Astrocyte (in vitro differentiated cells and primary cell): ENCODE measurements around the gene FSTL5. TPM values are rescaled to one million over a fixed set of nuclear protein-coding genes. Genes with fewer than 3 reads are reported as not detected.

ENCODE experiments used
- DNase-seq: peaks from one replicate; pipeline ENCODE4 v3.0.0-alpha.2; 2010; ENCODE audit warnings: low read depth
- FAIRE-seq: peaks from 2 replicates; lab custom pipeline; 2011; peaks lifted over from hg19 to GRCh38; lab: Jason Lieb, UNC
- H2AFZ ChIP-seq: 2 replicates; pipeline ENCODE4 v1.6.0; 2012; ENCODE audit warnings: low read depth, low read length, inconsistent platforms
- H3K27ac ChIP-seq: 2 replicates; pipeline ENCODE4 v1.5.1; 2011; ENCODE audit warnings: low read depth, low read length, inconsistent platforms
- H3K27me3 ChIP-seq: 2 replicates; pipeline ENCODE4 v1.6.0; 2011; ENCODE audit warnings: low read length, inconsistent platforms; ENCODE audit not compliant: insufficient read depth
- H3K36me3 ChIP-seq: 2 replicates; pipeline ENCODE4 v1.5.1; 2011; ENCODE audit warnings: low read length, inconsistent platforms; ENCODE audit not compliant: insufficient read depth
- H3K4me1 ChIP-seq: 2 replicates; pipeline ENCODE4 v1.5.1; 2011; ENCODE audit warnings: low read length, inconsistent platforms; ENCODE audit not compliant: insufficient read depth
- H3K4me2 ChIP-seq: 2 replicates; pipeline ENCODE4 v1.6.0; 2012; ENCODE audit warnings: low read length, inconsistent platforms
- H3K4me3 ChIP-seq: 2 replicates; pipeline ENCODE4 v1.5.1; 2011; ENCODE audit warnings: low read depth, mild to moderate bottlenecking, low read length, inconsistent platforms; ENCODE audit not compliant: insufficient read depth
- H3K79me2 ChIP-seq: 2 replicates; pipeline ENCODE4 v1.6.0; 2012; ENCODE audit warnings: mild to moderate bottlenecking, low read length, inconsistent platforms; ENCODE audit not compliant: insufficient read depth
- H3K9ac ChIP-seq: 2 replicates; pipeline ENCODE4 v1.6.0; 2012; ENCODE audit warnings: mild to moderate bottlenecking, low read length, inconsistent platforms
- H3K9me3 ChIP-seq: 2 replicates; pipeline ENCODE4 v1.5.1; 2012; ENCODE audit warnings: low read depth, mild to moderate bottlenecking, low read length, inconsistent platforms; ENCODE audit not compliant: insufficient read depth
- H4K20me1 ChIP-seq: 2 replicates; pipeline ENCODE4 v1.6.0; 2012; ENCODE audit warnings: low read length, inconsistent platforms; ENCODE audit not compliant: insufficient read depth
- H3K27ac Mint-ChIP-seq: one replicate; pipeline ENCODE4 v1.8.0; 2021; ENCODE audit warnings: mild to moderate bottlenecking, mixed read lengths; ENCODE audit not compliant: unreplicated experiment
- H3K27me3 Mint-ChIP-seq: one replicate; pipeline ENCODE4 v1.8.0; 2021; ENCODE audit warnings: low read depth, mixed read lengths; ENCODE audit not compliant: unreplicated experiment
- H3K36me3 Mint-ChIP-seq: one replicate; pipeline ENCODE4 v1.8.0; 2021; ENCODE audit warnings: low read depth, mixed read lengths; ENCODE audit not compliant: unreplicated experiment
- H3K4me1 Mint-ChIP-seq: one replicate; pipeline ENCODE4 v1.8.0; 2021; ENCODE audit warnings: low read depth, mixed read lengths; ENCODE audit not compliant: unreplicated experiment
- H3K4me3 Mint-ChIP-seq: one replicate; pipeline ENCODE4 v1.8.0; 2021; ENCODE audit warnings: mild to moderate bottlenecking, moderate library complexity, mixed read lengths; ENCODE audit not compliant: unreplicated experiment
- H3K9me3 Mint-ChIP-seq: one replicate; pipeline ENCODE4 v1.8.0; 2021; ENCODE audit warnings: mild to moderate bottlenecking, mixed read lengths; ENCODE audit not compliant: unreplicated experiment
- EZH2 ChIP-seq: IDR thresholded peaks from 2 replicates; pipeline ENCODE4 v1.6.1; 2012; ENCODE audit warnings: mild to moderate bottlenecking, low read length, inconsistent platforms; ENCODE audit not compliant: insufficient read depth
- total RNA-seq: library from RNA; stranded (reverse); gene quantifications from 2 replicates; pipeline ENCODE4 v1.2.1, GENCODE V29; 2021
- TF ChIP-seq, protein P1 (sequence below): IDR thresholded peaks from 2 replicates; pipeline ENCODE4 v1.5.1; 2011; ENCODE audit warnings: low read depth, mild to moderate bottlenecking, inconsistent platforms, low read length, moderate library complexity; ENCODE audit not compliant: insufficient read depth

The FSTL5 gene
- total RNA-seq, 1 donor from 2014 or later, result 0.43 TPM

DNA sequence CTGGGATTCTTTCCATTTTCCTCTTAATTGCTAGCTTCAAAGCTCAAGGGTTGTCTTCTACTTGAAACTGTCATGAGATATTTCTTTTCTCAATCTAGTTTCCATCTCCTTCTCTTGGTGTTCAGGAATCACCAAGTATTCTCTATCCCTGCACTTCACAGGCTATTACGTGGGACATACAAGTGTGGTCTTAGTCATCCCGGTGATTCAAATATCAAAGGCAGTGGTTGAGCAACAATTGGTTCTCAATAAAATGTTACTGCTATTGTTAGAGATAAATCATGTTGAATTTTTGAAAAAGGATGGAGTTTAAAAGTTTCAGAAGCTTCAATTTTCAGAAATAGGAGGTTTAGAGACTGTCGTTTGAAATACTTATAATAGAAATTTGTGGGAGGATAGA, 812.9 kb downstream of the FSTL5 start:
- no peaks in the 10 kb centered on the region for H4K20me1 ChIP-seq
- Mint-ChIP-seq H3K27me3 (no peaks in the 10 kb centered on the region), H3K4me1 (no peaks in the 10 kb centered on the region), H3K9me3 (peaks cover 2% of the 10 kb centered on the region), H3K27ac (no peak overlapping the region), H3K36me3 (no peaks in the 10 kb centered on the region), H3K4me3 (no peak overlapping the region)
- H3K36me3 ChIP-seq, result no peaks in the 10 kb centered on the region
- TF ChIP-seq EZH2, result no peak
- TF ChIP-seq, protein P1, sequence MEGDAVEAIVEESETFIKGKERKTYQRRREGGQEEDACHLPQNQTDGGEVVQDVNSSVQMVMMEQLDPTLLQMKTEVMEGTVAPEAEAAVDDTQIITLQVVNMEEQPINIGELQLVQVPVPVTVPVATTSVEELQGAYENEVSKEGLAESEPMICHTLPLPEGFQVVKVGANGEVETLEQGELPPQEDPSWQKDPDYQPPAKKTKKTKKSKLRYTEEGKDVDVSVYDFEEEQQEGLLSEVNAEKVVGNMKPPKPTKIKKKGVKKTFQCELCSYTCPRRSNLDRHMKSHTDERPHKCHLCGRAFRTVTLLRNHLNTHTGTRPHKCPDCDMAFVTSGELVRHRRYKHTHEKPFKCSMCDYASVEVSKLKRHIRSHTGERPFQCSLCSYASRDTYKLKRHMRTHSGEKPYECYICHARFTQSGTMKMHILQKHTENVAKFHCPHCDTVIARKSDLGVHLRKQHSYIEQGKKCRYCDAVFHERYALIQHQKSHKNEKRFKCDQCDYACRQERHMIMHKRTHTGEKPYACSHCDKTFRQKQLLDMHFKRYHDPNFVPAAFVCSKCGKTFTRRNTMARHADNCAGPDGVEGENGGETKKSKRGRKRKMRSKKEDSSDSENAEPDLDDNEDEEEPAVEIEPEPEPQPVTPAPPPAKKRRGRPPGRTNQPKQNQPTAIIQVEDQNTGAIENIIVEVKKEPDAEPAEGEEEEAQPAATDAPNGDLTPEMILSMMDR, result no peak
- H3K4me3 ChIP-seq, result no peak overlapping the region
- no peak overlapping the region for H3K4me2 ChIP-seq
- DNase-seq (no peak), FAIRE-seq (no peak)
- no peak overlapping the region for H2AFZ ChIP-seq
- H3K4me1 ChIP-seq, result no peaks in the 10 kb centered on the region
- no peak overlapping the region for H3K9ac ChIP-seq
- no peak overlapping the region for H3K27ac ChIP-seq
- no peaks in the 10 kb centered on the region for H3K27me3 ChIP-seq
- H3K9me3 ChIP-seq, result no peaks in the 10 kb centered on the region
- no peaks in the 10 kb centered on the region for H3K79me2 ChIP-seq

DNA sequence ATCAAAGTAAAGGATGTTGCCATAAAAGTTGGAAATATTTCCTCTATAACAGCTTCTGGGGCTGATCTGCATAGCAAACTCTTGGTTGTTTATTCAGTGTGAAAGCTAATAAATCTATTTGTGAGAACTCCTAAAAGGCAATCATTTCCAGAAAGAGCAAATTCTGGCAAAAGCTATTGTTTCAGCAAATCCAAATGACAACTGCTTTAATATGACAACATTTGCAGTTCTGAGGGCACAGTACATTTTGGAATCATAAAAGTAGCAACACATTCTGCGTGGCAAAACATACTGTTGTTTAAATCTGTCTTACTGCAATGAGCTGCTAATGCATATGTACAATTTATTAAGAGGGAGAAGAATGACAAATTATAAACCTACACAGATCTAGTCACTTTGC, 818.1 kb downstream of the FSTL5 start:
- Histone ChIP-seq H3K4me1 (no peaks in the 10 kb centered on the region), H3K27ac (no peak overlapping the region), H3K4me3 (no peak overlapping the region), H3K27me3 (no peaks in the 10 kb centered on the region), H3K9ac (no peak overlapping the region), H3K36me3 (no peaks in the 10 kb centered on the region), H3K9me3 (no peaks in the 10 kb centered on the region), H3K4me2 (no peak overlapping the region), H3K79me2 (no peaks in the 10 kb centered on the region), H2AFZ (no peak overlapping the region), H4K20me1 (no peaks in the 10 kb centered on the region)
- Mint-ChIP-seq H3K27ac (no peak overlapping the region), H3K4me1 (no peaks in the 10 kb centered on the region), H3K36me3 (no peaks in the 10 kb centered on the region), H3K27me3 (no peaks in the 10 kb centered on the region), H3K4me3 (no peak overlapping the region), H3K9me3 (peaks cover 2% of the 10 kb centered on the region)
- FAIRE-seq (no peak), DNase-seq (no peak)
- no peak for TF ChIP-seq EZH2
- TF ChIP-seq, protein P1, result no peak

DNA sequence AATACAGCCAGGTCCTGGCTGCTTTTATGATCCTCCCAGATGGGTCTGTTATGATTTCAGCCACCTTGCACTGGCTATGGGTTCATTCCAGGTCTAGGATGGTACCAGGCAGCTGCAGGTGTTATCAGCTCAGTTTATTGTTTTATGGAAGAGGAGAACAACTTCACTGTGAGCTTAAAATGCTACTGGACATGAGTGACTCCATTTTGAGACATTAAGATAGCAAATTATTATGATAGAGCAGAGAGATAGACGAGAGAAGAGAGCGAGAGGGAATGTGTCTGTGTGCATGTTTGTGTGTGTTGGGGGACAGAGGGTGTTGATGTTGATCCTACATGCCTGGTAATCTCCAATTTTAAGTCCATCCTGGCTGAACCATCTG, 820.2 kb downstream of the FSTL5 start:
- Mint-ChIP-seq H3K27me3 (no peaks in the 10 kb centered on the region), H3K27ac (no peak overlapping the region), H3K9me3 (peaks cover 2% of the 10 kb centered on the region), H3K36me3 (no peaks in the 10 kb centered on the region), H3K4me1 (no peaks in the 10 kb centered on the region), H3K4me3 (no peak overlapping the region)
- TF ChIP-seq EZH2, result no peak
- TF ChIP-seq, protein P1, result no peak
- H3K9me3 ChIP-seq, result no peaks in the 10 kb centered on the region
- no peaks in the 10 kb centered on the region for H3K4me1 ChIP-seq
- no peaks in the 10 kb centered on the region for H4K20me1 ChIP-seq
- DNase-seq (no peak), FAIRE-seq (no peak)
- no peak overlapping the region for H3K27ac ChIP-seq
- no peaks in the 10 kb centered on the region for H3K27me3 ChIP-seq
- no peak overlapping the region for H3K4me3 ChIP-seq
- H3K79me2 ChIP-seq, result no peaks in the 10 kb centered on the region
- no peaks in the 10 kb centered on the region for H3K36me3 ChIP-seq
- H3K9ac ChIP-seq, result no peak overlapping the region
- H3K4me2 ChIP-seq, result no peak overlapping the region
- H2AFZ ChIP-seq, result no peak overlapping the region
